Fibroblast of pulmonary artery (primary cell): ENCODE results near the gene JOSD2.

Source experiments
- DNase-seq: peaks from one replicate; pipeline ENCODE4 v3.0.0-alpha.2; 2010; ENCODE audit warnings: low read depth
- H3K4me3 ChIP-seq: replicated peaks from 2 replicates; pipeline ENCODE4 v1.5.1; 2011; ENCODE audit warnings: low read depth, mild to moderate bottlenecking, control low read depth, low read length, moderate library complexity
- TF ChIP-seq, protein P1 (sequence below): IDR thresholded peaks from 2 replicates; pipeline ENCODE4 v1.5.1; 2011; ENCODE audit warnings: mild to moderate bottlenecking, control low read depth, low read length, inconsistent platforms; ENCODE audit errors: missing control alignments

JOSD2 gene

DNA sequence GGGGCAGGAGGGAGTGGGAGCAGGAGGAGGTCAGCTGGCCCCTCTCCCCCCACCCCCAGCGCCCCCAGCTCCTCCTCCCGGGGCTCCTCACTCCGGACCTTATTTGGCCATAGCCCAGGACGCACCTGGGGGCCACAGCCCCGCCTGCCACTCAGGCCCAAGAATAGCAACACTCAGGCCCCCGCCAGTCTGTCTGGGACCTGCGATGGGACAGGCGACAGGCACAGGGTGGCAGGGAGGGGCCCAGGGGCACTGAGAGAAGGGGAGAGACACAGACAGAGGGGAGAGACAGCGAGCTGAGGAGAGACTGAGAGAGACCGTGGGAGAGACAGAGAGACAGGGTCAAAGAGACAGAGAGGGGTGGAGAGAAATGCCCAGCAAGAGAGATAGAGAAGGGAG is 10.2 kb downstream of the JOSD2 start:
- DNase-seq = no peak
- TF ChIP-seq, protein P1, sequence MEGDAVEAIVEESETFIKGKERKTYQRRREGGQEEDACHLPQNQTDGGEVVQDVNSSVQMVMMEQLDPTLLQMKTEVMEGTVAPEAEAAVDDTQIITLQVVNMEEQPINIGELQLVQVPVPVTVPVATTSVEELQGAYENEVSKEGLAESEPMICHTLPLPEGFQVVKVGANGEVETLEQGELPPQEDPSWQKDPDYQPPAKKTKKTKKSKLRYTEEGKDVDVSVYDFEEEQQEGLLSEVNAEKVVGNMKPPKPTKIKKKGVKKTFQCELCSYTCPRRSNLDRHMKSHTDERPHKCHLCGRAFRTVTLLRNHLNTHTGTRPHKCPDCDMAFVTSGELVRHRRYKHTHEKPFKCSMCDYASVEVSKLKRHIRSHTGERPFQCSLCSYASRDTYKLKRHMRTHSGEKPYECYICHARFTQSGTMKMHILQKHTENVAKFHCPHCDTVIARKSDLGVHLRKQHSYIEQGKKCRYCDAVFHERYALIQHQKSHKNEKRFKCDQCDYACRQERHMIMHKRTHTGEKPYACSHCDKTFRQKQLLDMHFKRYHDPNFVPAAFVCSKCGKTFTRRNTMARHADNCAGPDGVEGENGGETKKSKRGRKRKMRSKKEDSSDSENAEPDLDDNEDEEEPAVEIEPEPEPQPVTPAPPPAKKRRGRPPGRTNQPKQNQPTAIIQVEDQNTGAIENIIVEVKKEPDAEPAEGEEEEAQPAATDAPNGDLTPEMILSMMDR = no peak
- no peak overlapping the region for H3K4me3 ChIP-seq

DNA sequence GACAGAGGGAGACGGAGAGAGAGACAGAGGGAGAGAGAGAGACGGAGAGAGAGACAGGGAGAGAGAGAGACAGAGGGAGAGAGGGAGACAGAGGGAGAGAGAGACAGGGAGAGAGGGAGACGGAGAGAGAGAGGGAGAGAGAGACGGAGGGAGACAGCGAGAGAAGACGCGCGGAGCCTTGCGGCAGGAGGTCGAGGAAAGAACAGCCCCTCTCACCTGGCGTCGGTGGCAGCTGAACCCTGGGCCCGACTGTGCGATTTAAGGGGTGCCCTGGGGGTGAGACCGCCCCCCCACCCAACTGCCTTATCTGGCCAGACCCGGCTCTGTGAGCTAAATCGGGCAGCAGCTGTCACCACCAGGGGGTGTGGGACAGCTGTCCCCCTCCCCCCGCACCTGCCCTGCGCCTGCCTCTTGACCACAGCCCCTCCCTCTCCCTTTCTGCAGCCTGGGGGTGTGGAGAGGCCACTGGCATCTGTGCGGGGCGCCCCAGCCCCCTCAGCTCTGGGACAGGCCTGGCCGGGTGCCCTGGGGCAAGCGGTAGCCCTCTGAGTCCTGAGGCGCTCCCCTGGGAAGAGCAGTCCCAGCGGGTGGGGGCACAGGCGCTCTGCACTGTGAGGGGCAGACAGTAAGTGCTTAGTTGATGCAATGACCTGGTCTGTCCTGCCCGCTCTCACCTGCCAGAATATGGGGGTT is 10.8 kb downstream of the JOSD2 start:
- DNase-seq = no peak
- TF ChIP-seq, protein P1 = peak; percentile 2
- H3K4me3 ChIP-seq = no peak overlapping the region

DNA sequence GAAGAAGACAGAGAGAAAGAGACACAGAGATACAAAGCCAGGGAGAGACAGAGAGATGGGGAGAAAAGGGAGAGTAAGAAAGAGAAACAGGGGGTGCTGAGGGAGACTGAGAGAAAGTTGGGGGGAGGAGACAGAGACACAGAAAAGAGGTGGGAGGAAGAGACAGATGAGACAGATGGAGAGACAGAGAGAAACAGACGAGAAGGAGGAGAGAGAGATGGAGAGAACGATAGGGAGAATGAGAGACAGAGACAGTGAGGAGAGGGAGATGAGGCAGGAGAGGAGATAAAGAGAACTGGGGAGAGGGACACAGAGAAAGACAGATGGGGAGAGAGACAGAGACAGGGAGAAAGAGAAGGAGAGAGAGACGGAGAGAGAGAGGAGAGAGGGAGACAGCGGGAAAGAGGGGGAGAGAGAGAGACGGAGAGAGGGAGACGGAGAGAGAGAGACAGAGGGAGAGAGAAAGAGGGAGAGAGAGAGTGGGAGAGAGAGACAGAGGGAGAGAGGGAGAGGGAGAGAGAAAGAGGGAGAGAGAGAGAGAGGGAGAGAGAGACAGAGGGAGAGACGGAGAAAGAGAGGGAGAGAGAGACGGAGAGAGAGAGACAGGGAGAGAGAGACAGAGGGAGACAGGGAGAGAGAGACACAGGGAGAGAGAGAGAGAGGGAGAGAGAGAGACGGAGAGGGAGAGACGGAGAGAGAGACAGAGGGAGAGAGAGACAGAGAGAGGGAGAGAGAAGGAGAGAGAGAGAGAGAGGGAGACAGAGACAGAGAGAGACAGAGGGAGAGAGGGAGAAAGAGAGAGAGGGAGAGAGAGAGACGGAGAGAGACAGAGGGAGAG is 12.6 kb downstream of the JOSD2 start:
- TF ChIP-seq, protein P1 = no peak
- H3K4me3 ChIP-seq = no peak overlapping the region
- no peak for DNase-seq

DNA sequence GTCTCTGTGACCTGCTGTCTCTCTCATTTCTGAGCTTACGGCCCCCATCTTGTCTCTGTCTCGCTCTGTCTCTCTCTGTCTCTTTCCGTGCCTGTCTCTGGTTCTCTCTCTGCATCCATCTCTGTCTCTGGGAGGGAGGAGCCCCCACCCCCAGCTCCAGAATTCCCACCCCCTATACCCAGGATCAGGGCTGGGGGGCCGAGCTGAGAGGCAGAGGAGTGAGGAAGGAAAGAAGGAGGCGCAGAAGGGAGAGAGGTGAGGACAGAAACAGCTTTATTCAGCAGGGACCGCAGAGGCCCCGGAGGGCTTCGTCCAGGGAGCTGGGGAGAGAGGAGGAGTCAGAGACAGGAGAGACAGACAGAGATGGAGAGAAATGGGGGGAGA is 14.0 kb downstream of the JOSD2 start:
- H3K4me3 ChIP-seq = no peak overlapping the region
- TF ChIP-seq, protein P1 = no peak
- no peak for DNase-seq

DNA sequence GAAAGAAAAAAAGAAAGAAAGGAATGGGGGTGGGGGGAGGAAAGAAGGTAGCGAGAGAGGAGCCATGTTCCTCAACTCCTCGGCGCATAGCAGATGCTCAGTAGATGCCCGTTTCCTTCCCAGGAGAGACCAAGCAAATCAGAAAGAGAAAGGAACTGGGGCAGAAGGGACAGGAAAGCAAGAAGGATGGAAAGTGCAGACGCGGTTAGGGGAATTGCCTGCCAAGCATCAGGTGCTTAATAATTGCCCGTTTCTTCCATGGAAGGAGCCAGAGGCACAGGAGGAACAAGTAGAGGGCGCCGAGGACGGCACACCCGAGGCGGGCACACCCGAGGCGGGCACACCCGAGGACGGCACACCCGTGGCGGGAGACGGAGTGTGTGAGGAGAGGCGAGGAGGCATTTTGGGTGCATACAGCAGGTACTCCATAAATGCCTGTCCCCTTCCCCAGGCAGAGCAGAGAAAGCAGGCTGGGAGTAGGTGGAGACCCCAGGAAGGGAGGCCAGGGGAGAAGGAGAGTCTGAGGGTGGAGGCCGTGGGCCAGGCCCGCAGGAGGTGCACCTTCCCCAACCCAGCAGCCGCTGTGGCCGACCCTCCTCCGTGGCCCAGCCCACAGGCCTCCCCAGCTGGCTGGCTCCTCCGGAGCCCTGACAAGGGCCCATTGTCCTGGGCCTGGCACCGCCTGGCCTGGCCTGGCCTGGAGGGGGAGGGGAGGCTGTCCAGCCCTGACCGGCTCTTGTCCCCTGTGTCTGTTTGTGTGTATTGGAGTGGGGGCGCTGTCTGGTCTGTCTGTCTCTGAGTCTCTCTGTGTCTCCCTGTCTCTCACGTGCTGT is 14.6 kb downstream of the JOSD2 start:
- TF ChIP-seq, protein P1 = no peak
- H3K4me3 ChIP-seq = no peak overlapping the region
- DNase-seq = no peak

DNA sequence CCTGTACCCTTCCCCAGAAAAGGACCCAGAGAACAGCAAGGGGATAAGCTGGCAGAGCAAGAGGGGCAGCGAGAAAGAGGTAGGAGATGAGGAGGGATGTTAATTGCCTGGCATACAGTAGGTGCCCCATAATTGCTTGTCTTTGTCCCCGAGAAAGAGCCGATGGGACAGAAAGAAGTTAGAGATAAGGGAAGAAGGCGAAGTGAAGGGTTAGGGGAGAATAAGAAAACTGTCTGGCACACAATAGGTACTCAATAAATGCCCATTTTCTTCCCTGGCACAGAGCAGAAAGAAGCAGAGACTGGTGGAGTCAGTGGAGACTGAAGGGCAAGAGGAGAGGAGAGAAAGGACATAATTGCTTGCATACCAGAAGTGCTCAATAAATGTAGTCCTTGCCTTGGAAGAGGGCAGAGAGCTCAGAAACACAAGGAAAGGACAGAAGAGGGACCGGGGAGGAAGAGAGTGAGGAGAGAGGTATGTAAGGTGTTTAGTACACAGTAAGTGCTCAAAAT is 15.9 kb downstream of the JOSD2 start:
- TF ChIP-seq, protein P1 = no peak
- H3K4me3 ChIP-seq = no peak overlapping the region
- DNase-seq = no peak
